ENCODE data around the gene AKNA. TPM values are rescaled to one million over a fixed set of nuclear protein-coding genes. Genes with fewer than 3 reads are reported as not detected.

Gene AKNA
- total RNA-seq, 1 donor from 2014 or later: 16.6 TPM

DNA sequence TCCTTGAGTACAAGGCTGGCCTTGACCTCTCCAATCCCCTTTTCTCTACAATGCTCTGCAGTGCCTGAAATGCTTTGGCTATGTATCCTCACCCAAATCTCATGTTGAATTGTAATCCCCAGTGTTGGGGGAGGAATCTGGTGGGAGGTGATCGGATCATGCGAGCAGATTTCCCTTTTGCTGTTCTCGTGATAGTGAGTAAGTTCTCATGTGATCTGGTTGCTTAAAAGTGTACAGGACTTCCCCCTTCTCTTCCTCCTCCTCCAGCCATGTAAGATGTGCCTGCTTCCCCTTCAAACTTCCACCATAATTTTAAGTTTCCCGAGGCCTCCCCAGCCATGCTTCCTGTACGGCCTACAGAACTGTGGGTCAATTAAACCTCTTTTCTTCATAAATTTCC, 28.5 kb upstream of the AKNA start:
- Mint-ChIP-seq H3K27ac (ENCODE audit: unreplicated experiment) (no peak overlapping the region), H3K27me3 (ENCODE audit: low read depth) (no peaks in the 10 kb centered on the region), H3K4me1 (peaks cover 36% of the 10 kb centered on the region), H3K36me3 (ENCODE audit: low read depth) (no peaks in the 10 kb centered on the region), H3K4me3 (no peak overlapping the region), H3K9me3 (no peaks in the 10 kb centered on the region)
- DNase-seq (ENCODE audit: low read depth, low spot score): no peak
- TF ChIP-seq, protein P1, sequence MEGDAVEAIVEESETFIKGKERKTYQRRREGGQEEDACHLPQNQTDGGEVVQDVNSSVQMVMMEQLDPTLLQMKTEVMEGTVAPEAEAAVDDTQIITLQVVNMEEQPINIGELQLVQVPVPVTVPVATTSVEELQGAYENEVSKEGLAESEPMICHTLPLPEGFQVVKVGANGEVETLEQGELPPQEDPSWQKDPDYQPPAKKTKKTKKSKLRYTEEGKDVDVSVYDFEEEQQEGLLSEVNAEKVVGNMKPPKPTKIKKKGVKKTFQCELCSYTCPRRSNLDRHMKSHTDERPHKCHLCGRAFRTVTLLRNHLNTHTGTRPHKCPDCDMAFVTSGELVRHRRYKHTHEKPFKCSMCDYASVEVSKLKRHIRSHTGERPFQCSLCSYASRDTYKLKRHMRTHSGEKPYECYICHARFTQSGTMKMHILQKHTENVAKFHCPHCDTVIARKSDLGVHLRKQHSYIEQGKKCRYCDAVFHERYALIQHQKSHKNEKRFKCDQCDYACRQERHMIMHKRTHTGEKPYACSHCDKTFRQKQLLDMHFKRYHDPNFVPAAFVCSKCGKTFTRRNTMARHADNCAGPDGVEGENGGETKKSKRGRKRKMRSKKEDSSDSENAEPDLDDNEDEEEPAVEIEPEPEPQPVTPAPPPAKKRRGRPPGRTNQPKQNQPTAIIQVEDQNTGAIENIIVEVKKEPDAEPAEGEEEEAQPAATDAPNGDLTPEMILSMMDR (conservative IDR thresholded peaks at IDR 0.05): no peak

DNA sequence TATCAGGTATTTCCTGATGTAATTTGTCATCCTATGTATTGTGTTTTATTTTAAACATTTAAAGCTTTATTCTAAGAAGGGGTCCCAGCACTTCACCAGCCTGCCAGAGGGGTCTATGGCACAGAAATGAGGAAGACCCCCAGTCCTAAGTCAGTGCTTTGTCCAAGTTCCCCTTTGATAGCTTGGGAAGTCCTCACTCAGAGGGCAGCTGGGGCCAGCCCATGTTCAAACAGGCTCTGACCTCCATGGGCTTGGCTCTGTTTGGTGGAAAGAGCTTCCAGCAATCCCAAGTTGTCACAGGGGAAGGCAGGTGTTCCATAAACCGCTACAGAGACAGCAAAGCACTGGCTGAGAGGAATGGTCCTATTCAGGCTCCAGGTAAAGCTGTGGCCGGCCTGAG, 26.6 kb upstream of the AKNA start:
- no peaks in the 10 kb centered on the region for H3K27me3 Mint-ChIP-seq (ENCODE audit: low read depth)
- H3K4me1 Mint-ChIP-seq: peaks cover 45% of the 10 kb centered on the region
- TF ChIP-seq, protein P1 (conservative IDR thresholded peaks at IDR 0.05): no peak
- DNase-seq (ENCODE audit: low read depth, low spot score): no peak
- H3K36me3 Mint-ChIP-seq (ENCODE audit: low read depth): no peaks in the 10 kb centered on the region
- H3K4me3 Mint-ChIP-seq: no peak overlapping the region
- H3K27ac Mint-ChIP-seq (ENCODE audit: unreplicated experiment): no peak overlapping the region
- no peaks in the 10 kb centered on the region for H3K9me3 Mint-ChIP-seq

DNA sequence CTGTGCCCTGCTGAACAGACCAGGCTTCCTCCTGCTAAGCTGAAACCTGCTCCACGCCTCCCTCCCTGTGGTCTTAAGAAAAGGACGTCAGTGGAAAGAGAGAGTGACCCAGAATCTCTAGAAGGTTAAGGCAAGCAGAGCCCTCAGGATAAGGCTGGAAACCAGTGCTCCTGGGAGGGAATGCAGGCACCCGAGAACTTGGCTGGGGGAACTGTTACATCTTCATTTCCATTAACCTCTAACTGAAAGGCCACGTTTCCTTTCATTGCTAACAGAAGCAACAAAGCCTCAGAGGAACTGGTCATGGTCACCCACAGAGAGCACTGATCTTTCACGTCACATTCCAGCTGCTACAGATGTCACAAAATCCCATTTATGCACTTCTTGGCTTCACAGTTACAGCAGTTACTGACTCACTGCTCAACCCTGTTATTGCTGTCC, 26.1 kb upstream of the AKNA start:
- H3K4me1 Mint-ChIP-seq: peaks cover 50% of the 10 kb centered on the region
- H3K9me3 Mint-ChIP-seq: no peaks in the 10 kb centered on the region
- no peak for DNase-seq (ENCODE audit: low read depth, low spot score)
- H3K27me3 Mint-ChIP-seq (ENCODE audit: low read depth): no peaks in the 10 kb centered on the region
- no peaks in the 10 kb centered on the region for H3K36me3 Mint-ChIP-seq (ENCODE audit: low read depth)
- no peak overlapping the region for H3K27ac Mint-ChIP-seq (ENCODE audit: unreplicated experiment)
- H3K4me3 Mint-ChIP-seq: no peak overlapping the region
- TF ChIP-seq, protein P1 (conservative IDR thresholded peaks at IDR 0.05): no peak

DNA sequence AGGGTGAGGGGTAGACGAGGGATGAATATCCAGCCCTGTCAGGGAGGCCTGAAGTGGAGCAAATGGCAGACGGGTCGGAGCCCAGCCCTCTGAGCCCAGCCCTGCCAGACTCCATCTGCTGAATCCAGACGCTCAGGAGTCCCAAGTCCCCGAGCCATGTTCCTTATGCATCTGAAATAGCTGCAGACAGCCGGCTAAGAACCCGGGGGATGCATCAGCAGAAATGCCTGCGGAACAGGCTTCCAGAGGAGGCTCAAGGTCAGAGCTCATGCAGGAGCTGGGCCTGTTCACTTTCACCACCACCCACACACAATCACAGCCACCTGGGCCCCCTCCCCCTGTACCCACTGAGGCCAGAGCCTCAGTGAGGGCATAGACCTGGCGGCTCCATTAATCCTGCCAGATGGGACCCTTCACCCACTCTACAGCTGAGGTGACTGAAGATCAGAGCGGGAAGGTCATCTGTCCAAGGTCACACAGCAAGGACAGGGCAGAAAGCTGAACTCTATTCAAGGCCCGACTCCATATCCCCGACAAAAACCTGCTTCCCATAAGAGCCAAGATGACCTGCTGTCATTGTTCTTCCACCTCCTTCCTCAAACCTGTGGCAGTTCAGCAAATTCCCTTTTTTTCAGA, 24.4 kb upstream of the AKNA start:
- no peaks in the 10 kb centered on the region for H3K36me3 Mint-ChIP-seq (ENCODE audit: low read depth)
- peaks cover 49% of the 10 kb centered on the region for H3K4me1 Mint-ChIP-seq
- no peak overlapping the region for H3K27ac Mint-ChIP-seq (ENCODE audit: unreplicated experiment)
- no peak for DNase-seq (ENCODE audit: low read depth, low spot score)
- H3K9me3 Mint-ChIP-seq: no peaks in the 10 kb centered on the region
- no peaks in the 10 kb centered on the region for H3K27me3 Mint-ChIP-seq (ENCODE audit: low read depth)
- TF ChIP-seq, protein P1 (conservative IDR thresholded peaks at IDR 0.05): no peak
- H3K4me3 Mint-ChIP-seq: no peak overlapping the region

DNA sequence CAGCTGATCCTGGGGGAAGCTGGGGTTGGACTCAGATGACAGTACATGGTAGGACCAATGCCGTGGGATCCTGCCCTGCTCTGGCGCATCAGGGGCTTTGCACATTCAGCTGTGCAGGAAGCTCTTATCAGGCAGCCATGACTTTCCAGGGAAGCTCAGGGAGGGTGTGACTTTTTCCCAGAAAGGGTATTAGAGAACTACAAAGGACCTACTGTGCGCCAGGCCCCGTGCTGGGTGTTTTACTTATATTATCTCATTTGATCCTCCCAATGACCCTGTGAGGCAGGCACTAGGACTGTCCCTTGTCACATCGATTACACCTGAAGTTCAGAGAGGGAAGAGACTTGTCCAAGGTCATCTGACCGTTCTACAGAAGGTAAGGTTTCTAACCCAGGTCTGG, 23.7 kb upstream of the AKNA start:
- Mint-ChIP-seq H3K36me3 (ENCODE audit: low read depth) (no peaks in the 10 kb centered on the region), H3K27me3 (ENCODE audit: low read depth) (no peaks in the 10 kb centered on the region), H3K9me3 (no peaks in the 10 kb centered on the region), H3K27ac (ENCODE audit: unreplicated experiment) (peak overlapping the region; percentile 90), H3K4me1 (peaks cover 42% of the 10 kb centered on the region), H3K4me3 (no peak overlapping the region)
- TF ChIP-seq, protein P1 (conservative IDR thresholded peaks at IDR 0.05): no peak
- no peak for DNase-seq (ENCODE audit: low read depth, low spot score)
